HG03103 (cell line): ENCODE measurements around the gene ASAP2.

Source experiments
- ATAC-seq: cut with Tn5 transposase; IDR thresholded peaks from one replicate; pipeline ENCODE4 v1.9.1; 2021; ENCODE audit warnings: low read depth; ENCODE audit not compliant: unreplicated experiment

Gene ASAP2

GRCh38 chr2:9445089-9445488 is 238.5 kb downstream of the ASAP2 start:
- no peak for ATAC-seq

- ATAC-seq = no peak
Observed at GRCh38 chr2:9451231-9451630, 244.6 kb downstream of the ASAP2 start.
